Stomach (tissue), 9 donors: ENCODE measurements around the gene GOLIM4. TPM values are rescaled to one million over a fixed set of nuclear protein-coding genes. Genes with fewer than 3 reads are reported as not detected.

Source experiments
- DNase-seq, 2 donors: peaks; one replicate each; pipeline versions ENCODE4 v3.0.0 to v3.0.0-alpha.2; 2013 to 2019
- H3K27ac ChIP-seq, 5 donors: fragments of 200-600 bp in 4 of 5; sonication (generic) in 4 of 5; one replicate each; pipeline ENCODE4 v1.5.1; 2013 to 2019; ENCODE audit warnings: mild to moderate bottlenecking in 1 of 5, moderate library complexity in 1 of 5
- H3K27me3 ChIP-seq, 3 donors: fragments of 200-600 bp; sonication (generic); one replicate each; pipeline ENCODE4 v1.5.1; 2017 to 2019; ENCODE audit warnings: mixed run types in 1 of 3
- H3K36me3 ChIP-seq, 4 donors: fragments of 200-600 bp; sonication (generic); 1 replicate in 3 of 4; 2 replicates in 1 of 4; pipeline ENCODE4 v1.5.1; 2016 to 2019
- H3K4me1 ChIP-seq, 4 donors: fragments of 200-600 bp; sonication (generic); one replicate each; pipeline ENCODE4 v1.5.1; 2016 to 2019
- H3K4me3 ChIP-seq, 4 donors: fragments of 200-600 bp; sonication (generic) in 3 of 4; one replicate each; pipeline ENCODE4 v1.5.1; 2016 to 2019; ENCODE audit warnings: mild to moderate bottlenecking in 1 of 4
- H3K9me3 ChIP-seq, 4 donors: fragments of 200-600 bp; sonication (generic); one replicate each; pipeline ENCODE4 v1.5.1; 2016 to 2019
- EP300 ChIP-seq: sonication (generic); formaldehyde crosslinking; IDR thresholded peaks from one replicate; pipeline ENCODE4 v1.6.1; 2017; ENCODE audit warnings: antibody characterized with exemption
- POLR2A ChIP-seq, 4 donors: fragments of 450-650 bp; IDR thresholded peaks; one replicate each; pipeline ENCODE4 v1.6.1; 2016; ENCODE audit warnings: antibody characterized with exemption in 4 of 4, control low read depth in 2 of 4, mild to moderate bottlenecking in 1 of 4, moderate library complexity in 1 of 4
- POLR2AphosphoS5 ChIP-seq, 3 donors: sonication (generic); formaldehyde crosslinking; IDR thresholded peaks; one replicate each; pipeline ENCODE4 v1.6.1; 2016; ENCODE audit warnings: antibody characterized with exemption in 3 of 3
- WGBS, 5 donors: extraction: QIAGEN DNeasy Blood & Tissue Kit in 3 of 5; methylation state at CpG; one replicate each; pipeline versions ENCODE4 v1.1.5 to v1.1.7; 2013 to 2018; 5-methylcytosine and 5-hydroxymethylcytosine counted together
- intact Hi-C: fragments of 100-400 bp; cut with DNase I; formaldehyde crosslinking; loops from one replicate; pipeline ENCODE4 v1.15.1; 2023; ENCODE audit warnings: low total_unique reads
- polyA plus RNA-seq, 3 donors: library from polyadenylated mRNA; stranded (reverse); fragments of 200-250 nt; gene quantifications; one replicate each; pipeline ENCODE4 v1.2.3, GENCODE V29; 2013
- total RNA-seq, 5 donors: library from RNA; depleted of rRNA; stranded (reverse); fragments of >200 nt; gene quantifications; one replicate each; pipeline versions ENCODE4 v1.1.0 to v1.2.3, GENCODE V29; 2014 to 2016
- TF ChIP-seq, protein P1 (sequence below), 7 experiments: fragments of 450-650 bp in 4 of 7; fragments of 200-600 bp in 3 of 7; sonication (generic) in 3 of 7; IDR thresholded peaks; one replicate each; pipeline ENCODE4 v1.5.1; 2016 to 2019; ENCODE audit warnings: antibody characterized with exemption in 7 of 7, control low read depth in 2 of 7, mild to moderate bottlenecking in 1 of 7
- donor health status: healthy with polysubstance abuse.
- donor health status: Bipolar disorder and iron deficiency.
- donor health status: healthy.

GOLIM4 gene
- total and polyA plus RNA-seq, 8 donors = 7.6 to 102 (median 25.0) TPM

DNA sequence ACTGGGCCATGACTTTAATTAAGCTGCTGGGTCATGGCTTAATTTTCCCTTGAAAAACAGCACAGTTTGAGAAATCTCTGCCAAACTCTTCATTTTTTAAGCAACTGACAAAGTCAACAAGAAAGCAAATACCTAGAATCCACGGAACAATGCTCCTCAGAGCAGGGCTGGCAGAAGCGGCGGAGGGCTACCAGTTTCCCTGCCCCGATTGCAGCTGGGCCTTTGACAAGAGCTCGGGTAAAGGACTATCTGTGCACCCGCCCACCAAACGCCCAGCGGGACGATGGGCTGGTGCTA, 1.2 kb downstream of the GOLIM4 start:
- peak overlapping the region; percentile 80 to 93 (median 86) for H3K4me3 ChIP-seq
- no peak for TF ChIP-seq POLR2AphosphoS5 (IDR thresholded peaks at IDR 0.05)
- H3K27ac ChIP-seq = peak overlapping the region; percentile 94 to 99 (median 97)
- 0 to 1% (median 0%) methylated on average over 9 of the region's 9 CpGs for WGBS, 5 donors
- intact Hi-C loops = no loop called here
- H3K4me1 ChIP-seq = peaks cover 18 to 62% (median 47%) of the 10 kb centered on the region in 4 donors
- H3K9me3 ChIP-seq = no peaks in the 10 kb centered on the region
- no peaks in the 10 kb centered on the region for H3K36me3 ChIP-seq
- H3K27me3 ChIP-seq = no peaks in the 10 kb centered on the region
- peak in 1 of 2 donors; percentile 39 for DNase-seq

DNA sequence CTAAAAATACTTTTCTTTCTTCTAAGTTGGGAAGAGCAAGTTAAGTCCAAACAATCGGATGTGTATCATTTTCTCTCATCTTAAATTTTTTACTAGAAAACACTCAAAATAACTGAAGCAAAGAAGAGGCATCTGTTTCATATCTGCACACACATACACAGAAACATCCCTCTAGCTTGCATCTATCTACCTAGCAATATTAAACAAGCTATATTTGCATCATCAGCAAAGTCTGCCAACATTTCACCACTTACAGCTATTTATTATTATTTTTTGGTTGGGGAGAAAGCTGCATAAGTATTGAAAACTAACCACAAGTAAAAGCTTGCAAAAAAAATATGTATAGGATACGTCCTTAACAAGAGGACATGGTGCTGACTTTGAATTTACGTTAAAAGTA, 1.9 kb downstream of the GOLIM4 start:
- intact Hi-C loops = no loop called here
- Histone ChIP-seq H3K36me3 (no peaks in the 10 kb centered on the region), H3K27ac (peak overlapping the region in 3 of 5 donors; percentile 4 to 97 (median 97)), H3K4me3 (peak overlapping the region; percentile 80 to 93 (median 86)), H3K9me3 (no peaks in the 10 kb centered on the region), H3K27me3 (no peaks in the 10 kb centered on the region), H3K4me1 (peaks cover 24 to 69% (median 51%) of the 10 kb centered on the region in 4 donors)
- TF ChIP-seq POLR2A (IDR thresholded peaks at IDR 0.05) (no peak), EP300 (no peak), POLR2AphosphoS5 (IDR thresholded peaks at IDR 0.05) (no peak)
- TF ChIP-seq, protein P1, sequence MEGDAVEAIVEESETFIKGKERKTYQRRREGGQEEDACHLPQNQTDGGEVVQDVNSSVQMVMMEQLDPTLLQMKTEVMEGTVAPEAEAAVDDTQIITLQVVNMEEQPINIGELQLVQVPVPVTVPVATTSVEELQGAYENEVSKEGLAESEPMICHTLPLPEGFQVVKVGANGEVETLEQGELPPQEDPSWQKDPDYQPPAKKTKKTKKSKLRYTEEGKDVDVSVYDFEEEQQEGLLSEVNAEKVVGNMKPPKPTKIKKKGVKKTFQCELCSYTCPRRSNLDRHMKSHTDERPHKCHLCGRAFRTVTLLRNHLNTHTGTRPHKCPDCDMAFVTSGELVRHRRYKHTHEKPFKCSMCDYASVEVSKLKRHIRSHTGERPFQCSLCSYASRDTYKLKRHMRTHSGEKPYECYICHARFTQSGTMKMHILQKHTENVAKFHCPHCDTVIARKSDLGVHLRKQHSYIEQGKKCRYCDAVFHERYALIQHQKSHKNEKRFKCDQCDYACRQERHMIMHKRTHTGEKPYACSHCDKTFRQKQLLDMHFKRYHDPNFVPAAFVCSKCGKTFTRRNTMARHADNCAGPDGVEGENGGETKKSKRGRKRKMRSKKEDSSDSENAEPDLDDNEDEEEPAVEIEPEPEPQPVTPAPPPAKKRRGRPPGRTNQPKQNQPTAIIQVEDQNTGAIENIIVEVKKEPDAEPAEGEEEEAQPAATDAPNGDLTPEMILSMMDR (IDR thresholded peaks at IDR 0.05) = no peak
- 25 to 49% (median 36%) methylated on average over 3 of the region's 3 CpGs for WGBS, 5 donors
- DNase-seq = no peak

DNA sequence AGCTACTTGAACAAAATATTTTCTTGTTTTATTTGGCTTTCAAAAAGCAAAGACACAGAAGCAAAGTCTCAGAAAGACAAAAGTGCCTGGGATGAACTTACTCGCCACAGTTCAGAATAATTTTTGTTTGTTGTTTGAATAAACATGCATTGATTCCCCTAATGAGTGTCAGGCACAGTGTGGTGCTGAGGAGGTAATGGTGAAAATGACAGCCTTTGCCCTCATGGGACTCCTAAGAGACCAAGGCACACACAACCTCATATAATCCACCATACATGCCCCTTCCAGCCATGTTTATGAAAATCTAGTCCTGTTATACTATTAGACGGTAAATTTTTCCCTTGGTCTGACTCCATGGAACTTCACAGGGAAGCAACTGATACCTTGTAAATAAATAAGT, 2.5 kb downstream of the GOLIM4 start:
- Histone ChIP-seq H3K4me1 (peaks cover 24 to 74% (median 54%) of the 10 kb centered on the region in 4 donors), H3K27me3 (no peaks in the 10 kb centered on the region), H3K4me3 (peak overlapping the region; percentile 80 to 93 (median 86)), H3K27ac (peak overlapping the region in 4 of 5 donors; percentile 4 to 97 (median 58)), H3K36me3 (no peaks in the 10 kb centered on the region), H3K9me3 (no peaks in the 10 kb centered on the region)
- WGBS, 5 donors = 37 to 55% (median 40%) methylated on average over 2 of the region's 2 CpGs
- no peak for TF ChIP-seq POLR2AphosphoS5 (IDR thresholded peaks at IDR 0.05)
- TF ChIP-seq, protein P1 (IDR thresholded peaks at IDR 0.05) = no peak
- no peak for TF ChIP-seq EP300
- no peak for DNase-seq
- intact Hi-C loops = no loop called here

DNA sequence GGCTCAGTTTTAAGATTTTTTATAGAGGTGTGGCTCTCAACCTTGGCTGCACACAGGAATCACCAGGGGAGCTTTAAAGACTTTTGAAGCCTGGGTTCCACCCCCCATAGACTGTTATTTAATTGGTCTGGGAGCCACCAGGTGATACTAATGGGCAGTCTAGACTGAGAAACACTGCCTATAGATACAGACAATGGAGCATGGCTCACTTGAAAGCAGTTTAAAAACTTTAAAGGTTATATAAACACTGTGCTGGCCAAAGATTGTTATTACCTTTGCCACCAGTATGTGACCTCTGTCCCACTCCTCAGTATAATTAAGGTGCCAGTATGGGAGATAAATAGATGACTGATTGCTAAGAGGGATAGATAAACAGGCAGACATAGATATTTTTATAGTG, 3.8 kb downstream of the GOLIM4 start:
- intact Hi-C loops = no loop called here
- DNase-seq = no peak

DNA sequence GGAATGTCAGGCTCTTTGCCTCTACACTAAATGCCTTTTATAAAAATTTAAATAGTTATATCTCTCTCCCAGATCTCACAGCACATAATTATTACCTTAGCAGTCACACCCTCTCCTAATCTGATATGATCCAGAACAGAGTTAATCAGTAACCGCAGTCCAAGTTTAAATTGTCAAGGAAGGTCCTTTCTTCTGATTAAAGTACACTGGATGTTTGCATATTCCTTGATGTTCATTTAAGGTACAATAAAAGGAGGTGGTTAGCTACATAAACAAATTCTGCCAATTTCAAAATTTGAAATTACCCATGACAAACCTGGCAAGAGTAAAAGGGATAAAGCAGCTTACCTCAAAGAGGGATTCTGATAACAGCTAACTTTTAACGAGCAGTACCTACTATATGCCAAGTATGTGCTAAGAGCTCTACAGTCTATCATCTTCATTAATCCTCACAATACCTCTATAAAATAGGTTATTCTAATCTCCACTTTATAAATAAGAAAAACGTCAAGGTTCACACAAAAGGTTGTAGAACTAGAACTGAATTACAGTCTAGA, 4.3 kb downstream of the GOLIM4 start:
- peak in 1 of 3 donors; percentile 41 for TF ChIP-seq POLR2AphosphoS5 (IDR thresholded peaks at IDR 0.05)
- no peak for TF ChIP-seq EP300
- H3K36me3 ChIP-seq = no peaks in the 10 kb centered on the region
- peaks cover 20 to 82% (median 56%) of the 10 kb centered on the region in 4 donors for H3K4me1 ChIP-seq
- WGBS, 5 donors = 29 to 56% (median 39%) methylated on average over 3 of the region's 3 CpGs
- DNase-seq = peak in 1 of 2 donors; percentile 41
- H3K27me3 ChIP-seq = no peaks in the 10 kb centered on the region
- no peaks in the 10 kb centered on the region for H3K9me3 ChIP-seq
- intact Hi-C loops = no loop called here
- no peak overlapping the region for H3K4me3 ChIP-seq
- peak overlapping the region in 4 of 5 donors; percentile 16 to 97 (median 40) for H3K27ac ChIP-seq

More for the DNA sequence above, 3.8 kb downstream of the GOLIM4 start:
- Histone ChIP-seq H3K9me3 (no peaks in the 10 kb centered on the region), H3K27ac (peak overlapping the region; percentile 16 to 97 (median 63)), H3K36me3 (no peaks in the 10 kb centered on the region), H3K4me1 (peaks cover 24 to 83% (median 57%) of the 10 kb centered on the region in 4 donors), H3K4me3 (peak overlapping the region in 1 of 4 donors; percentile 13), H3K27me3 (no peaks in the 10 kb centered on the region)
- TF ChIP-seq, protein P1 (IDR thresholded peaks at IDR 0.05) = no peak
- TF ChIP-seq EP300 = no peak
- TF ChIP-seq POLR2AphosphoS5 (IDR thresholded peaks at IDR 0.05) = no peak
- TF ChIP-seq POLR2A (IDR thresholded peaks at IDR 0.05) = no peak
